PC-9 (cell line): ENCODE measurements around the gene FAF1. TPM values are rescaled to one million over a fixed set of nuclear protein-coding genes. Genes with fewer than 3 reads are reported as not detected.
A peak's percentile ranks its signal among the peaks of the same experiment; 100 is the strongest.

ENCODE experiments used
- BruUV-seq: library from RNA; stranded (reverse); fragments of 400-500 nt; replicated peaks from 2 replicates; lab custom pipeline; 2021; lab: Mats Ljungman, UMichigan
- CTCF ChIA-PET: fragments of 300-600 bp; sonication (Branson Sonifier 250); formaldehyde crosslinking; loops from one replicate; lab custom pipeline; 2022; ENCODE audit warnings: antibody characterized with exemption; lab: Charles Lee
- POLR2A ChIA-PET: fragments of 300-600 bp; sonication (Branson Sonifier 250); formaldehyde crosslinking; loops from one replicate; lab custom pipeline; 2022; ENCODE audit warnings: antibody characterized with exemption; ENCODE audit not compliant: unreplicated experiment; lab: Charles Lee
- DNase-seq, 2 experiments: peaks; one replicate each; pipeline versions ENCODE4 v3.0.0 to v3.0.0-alpha.2; 2015 to 2022; ENCODE audit warnings: mixed read lengths in 1 of 2
- H2AFZ ChIP-seq: fragments of 200-600 bp; sonication (generic); 2 replicates; pipeline ENCODE4 v1.8.1; 2017; ENCODE audit warnings: antibody characterized with exemption
- H3F3A ChIP-seq: fragments of 200-600 bp; sonication (generic); 2 replicates; pipeline ENCODE4 v1.8.1; 2017; ENCODE audit warnings: antibody characterized with exemption, mild to moderate bottlenecking, low read depth; ENCODE audit not compliant: insufficient read depth
- H3K27ac ChIP-seq: fragments of 200-600 bp; sonication (generic); 2 replicates; pipeline ENCODE4 v1.6.1; 2016; ENCODE audit warnings: mixed run types
- H3K27me3 ChIP-seq: fragments of 200-600 bp; sonication (generic); 2 replicates; pipeline ENCODE4 v1.6.1; 2016; ENCODE audit warnings: low read depth, mixed run types; ENCODE audit not compliant: insufficient read depth
- H3K36me3 ChIP-seq: fragments of 200-600 bp; sonication (generic); 2 replicates; pipeline ENCODE4 v1.6.1; 2016; ENCODE audit warnings: low read depth, mixed run types
- H3K4me1 ChIP-seq: fragments of 200-600 bp; sonication (generic); replicated peaks from 2 replicates; pipeline ENCODE4 v1.6.1; 2016; ENCODE audit warnings: mixed run types; ENCODE audit not compliant: insufficient read depth
- H3K4me2 ChIP-seq: fragments of 200-600 bp; sonication (generic); 2 replicates; pipeline ENCODE4 v1.6.1; 2017; ENCODE audit warnings: mixed run types
- H3K4me3 ChIP-seq: fragments of 200-600 bp; sonication (generic); 2 replicates; pipeline ENCODE4 v1.6.1; 2016; ENCODE audit warnings: mixed run types
- H3K79me2 ChIP-seq: fragments of 200-600 bp; sonication (generic); 2 replicates; pipeline ENCODE4 v1.6.1; 2017; ENCODE audit warnings: low read depth, mixed run types
- H3K9me2 ChIP-seq: fragments of 200-600 bp; sonication (generic); 2 replicates; pipeline ENCODE4 v1.8.1; 2017; ENCODE audit warnings: mild to moderate bottlenecking; ENCODE audit not compliant: insufficient read depth
- H3K9me3 ChIP-seq: fragments of 200-600 bp; sonication (generic); 2 replicates; pipeline ENCODE4 v1.8.1; 2016; ENCODE audit warnings: low read depth; ENCODE audit not compliant: insufficient read depth
- H4K20me1 ChIP-seq: fragments of 200-600 bp; sonication (generic); 2 replicates; pipeline ENCODE4 v1.8.1; 2017; ENCODE audit not compliant: insufficient read depth
- CTCF ChIP-seq: fragments of 200-600 bp; sonication (generic); conservative IDR thresholded peaks from 2 replicates; pipeline ENCODE4 v1.6.1; 2017; ENCODE audit warnings: mixed run types, antibody characterized with exemption, mild to moderate bottlenecking, moderate library complexity
- EZH2 ChIP-seq: fragments of 200-600 bp; sonication (generic); IDR thresholded peaks from 2 replicates; pipeline ENCODE4 v1.8.0; 2017; ENCODE audit warnings: antibody characterized with exemption, low read depth
- intact Hi-C: fragments of 100-400 bp; cut with micrococcal nuclease; formaldehyde crosslinking; loops from one replicate; pipeline ENCODE4 v1.10.0; 2022; ENCODE audit not compliant: unreplicated experiment
- total RNA-seq: library from RNA; stranded (reverse); gene quantifications from 2 replicates; pipeline ENCODE4 v1.2.3, GENCODE V29; 2021

Gene FAF1
- total RNA-seq, 1 experiment from 2014 or later = 105 TPM

- no peaks in the 10 kb centered on the region for H3K27me3 ChIP-seq
- peaks cover 3% of the 10 kb centered on the region; the same call in 1 of the 2 replicates for H3K9me3 ChIP-seq
- no peaks in the 10 kb centered on the region for H3K36me3 ChIP-seq
- H3K4me2 ChIP-seq = no peak overlapping the region
- DNase-seq = no peak
- H3F3A ChIP-seq = 0 out of 2 replicates have a peak, but pooled peaks cover 10% of the 10 kb centered on the region
- H3K4me3 ChIP-seq = no peak overlapping the region
- intact Hi-C loops = no loop called here
- H3K79me2 ChIP-seq = peaks cover 56% of the 10 kb centered on the region
- no TSS peak for BruUV-seq
- ChIA-PET POLR2A (no interaction called here), CTCF (no interaction called here)
- no peaks in the 10 kb centered on the region for H3K9me2 ChIP-seq
- no peak overlapping the region for H3K27ac ChIP-seq
- H4K20me1 ChIP-seq = no peaks in the 10 kb centered on the region
- H2AFZ ChIP-seq = no peak overlapping the region
- H3K4me1 ChIP-seq = no peaks in the 10 kb centered on the region
- TF ChIP-seq CTCF (no peak), EZH2 (no peak)
Measured at GRCh38 chr1:50858761-50859160, 101.3 kb downstream of the FAF1 start.

GRCh38 chr1:50857702-50858101 is 102.4 kb downstream of the FAF1 start:
- H3F3A ChIP-seq = 0 out of 2 replicates have a peak, but pooled peaks cover 10% of the 10 kb centered on the region
- intact Hi-C loops = no loop called here

GRCh38 chr1:50853325-50853724 is 106.7 kb downstream of the FAF1 start:
- Histone ChIP-seq H3K4me1 (no peaks in the 10 kb centered on the region), H4K20me1 (no peaks in the 10 kb centered on the region; the same call in 1 of the 2 replicates), H3K9me3 (no peaks in the 10 kb centered on the region), H3K4me2 (no peak overlapping the region), H3K27me3 (no peaks in the 10 kb centered on the region), H3K27ac (no peak overlapping the region), H2AFZ (no peak overlapping the region), H3K36me3 (no peaks in the 10 kb centered on the region; the same call in 1 of the 2 replicates), H3F3A (0 out of 2 replicates have a peak, but pooled peaks cover 10% of the 10 kb centered on the region), H3K9me2 (no peaks in the 10 kb centered on the region), H3K4me3 (no peak overlapping the region), H3K79me2 (peaks cover 18% of the 10 kb centered on the region)
- no peak for DNase-seq
- ChIA-PET POLR2A (no interaction called here), CTCF (no interaction called here)
- TF ChIP-seq EZH2 = no peak
- BruUV-seq = no TSS peak
- intact Hi-C loops = no loop called here

More at GRCh38 chr1:50857702-50858101, 102.4 kb downstream of the FAF1 start:
- Histone ChIP-seq H3K9me3 (peaks cover 3% of the 10 kb centered on the region; the same call in 1 of the 2 replicates), H3K9me2 (no peaks in the 10 kb centered on the region), H3K27me3 (no peaks in the 10 kb centered on the region), H3K27ac (peak overlapping the region; percentile 4; the same call in 1 of the 2 replicates), H2AFZ (no peak overlapping the region), H3K4me2 (no peak overlapping the region), H3K4me1 (no peaks in the 10 kb centered on the region), H3K36me3 (no peaks in the 10 kb centered on the region; the same call in 1 of the 2 replicates), H3K79me2 (peaks cover 49% of the 10 kb centered on the region), H3K4me3 (no peak overlapping the region), H4K20me1 (no peaks in the 10 kb centered on the region)
- no TSS peak for BruUV-seq
- CTCF ChIA-PET = no interaction called here
- DNase-seq = no peak
- TF ChIP-seq CTCF (no peak), EZH2 (no peak)
- POLR2A ChIA-PET = interaction anchor here (0.5 to 0.7 kb wide), 2 partner anchors 78 to 813 kb away, joined by 3 to 4 read pairs; no protein-coding TSS in a partner anchor
